Calu3 (cell line): ENCODE measurements around the gene TMEM203. TPM values are rescaled to one million over a fixed set of nuclear protein-coding genes. Genes with fewer than 3 reads are reported as not detected.

ENCODE experiments used
- BruUV-seq: library from RNA; stranded (reverse); fragments of 400-500 nt; replicated peaks from 2 replicates; lab custom pipeline; 2021; lab: Mats Ljungman, UMichigan
- CTCF ChIA-PET: fragments of 300-600 bp; sonication (Branson Sonifier 250); formaldehyde crosslinking; loops from one replicate; lab custom pipeline; 2022; ENCODE audit warnings: antibody characterized with exemption; lab: Charles Lee
- DNase-seq: peaks from one replicate; pipeline ENCODE4 v3.0.0; 2022
- H3K27ac Mint-ChIP-seq: one replicate; pipeline ENCODE4 v1.8.0; 2022; ENCODE audit warnings: mixed read lengths; ENCODE audit not compliant: unreplicated experiment
- H3K27me3 Mint-ChIP-seq: one replicate; pipeline ENCODE4 v1.8.0; 2022; ENCODE audit warnings: mixed read lengths; ENCODE audit not compliant: unreplicated experiment
- H3K36me3 Mint-ChIP-seq: one replicate; pipeline ENCODE4 v1.8.0; 2022; ENCODE audit warnings: mild to moderate bottlenecking, moderate library complexity, mixed read lengths; ENCODE audit not compliant: insufficient read depth, unreplicated experiment
- H3K4me1 Mint-ChIP-seq: one replicate; pipeline ENCODE4 v1.8.0; 2022; ENCODE audit warnings: mild to moderate bottlenecking, low read depth, mixed read lengths; ENCODE audit not compliant: unreplicated experiment
- H3K4me3 Mint-ChIP-seq: one replicate; pipeline ENCODE4 v1.8.0; 2022; ENCODE audit warnings: mild to moderate bottlenecking, low read depth, moderate library complexity, mixed read lengths; ENCODE audit not compliant: unreplicated experiment
- H3K9me3 Mint-ChIP-seq: one replicate; pipeline ENCODE4 v1.8.0; 2022; ENCODE audit warnings: low read depth, mixed read lengths; ENCODE audit not compliant: unreplicated experiment
- intact Hi-C: fragments of 100-400 bp; cut with micrococcal nuclease; formaldehyde crosslinking; loops from one replicate; pipeline ENCODE4 v1.10.0; 2022; ENCODE audit not compliant: unreplicated experiment
- total RNA-seq: library from RNA; stranded (reverse); gene quantifications from 2 replicates; pipeline ENCODE4 v1.2.3, GENCODE V29; 2022
- TF ChIP-seq, protein P1 (sequence below): fragments of 200-600 bp; IDR thresholded peaks from one replicate; pipeline ENCODE4 v1.8.0; 2022; ENCODE audit warnings: antibody characterized with exemption; ENCODE audit not compliant: unreplicated experiment

The TMEM203 gene
- total RNA-seq, 1 experiment from 2014 or later: 25.4 TPM

DNA sequence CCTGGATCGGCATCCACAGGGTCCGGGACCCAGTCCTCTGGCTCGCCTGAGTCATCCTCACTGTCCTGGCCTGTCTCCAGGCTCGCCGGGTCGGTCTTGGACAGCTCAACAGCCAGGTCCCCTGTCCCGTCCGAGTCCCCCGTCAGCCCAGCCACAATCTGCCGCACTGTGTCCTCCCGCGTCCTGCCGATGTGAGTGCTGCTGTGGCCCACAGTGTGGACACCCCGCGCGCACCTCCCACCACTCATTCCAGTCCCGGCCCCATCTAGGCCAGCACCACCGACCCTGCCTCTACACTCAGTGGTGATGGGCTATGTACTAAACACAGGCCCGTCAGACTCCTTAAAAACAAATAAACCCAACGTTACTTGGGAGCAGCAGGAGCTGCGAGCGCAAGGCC lies 23.8 kb downstream of the TMEM203 start:
- H3K36me3 Mint-ChIP-seq: peaks cover 19% of the 10 kb centered on the region
- DNase-seq: no peak
- H3K4me3 Mint-ChIP-seq: no peak overlapping the region
- H3K9me3 Mint-ChIP-seq: no peaks in the 10 kb centered on the region
- H3K27ac Mint-ChIP-seq: no peak overlapping the region
- no peaks in the 10 kb centered on the region for H3K27me3 Mint-ChIP-seq
- BruUV-seq: no TSS peak
- intact Hi-C loops: no loop called here
- TF ChIP-seq, protein P1, sequence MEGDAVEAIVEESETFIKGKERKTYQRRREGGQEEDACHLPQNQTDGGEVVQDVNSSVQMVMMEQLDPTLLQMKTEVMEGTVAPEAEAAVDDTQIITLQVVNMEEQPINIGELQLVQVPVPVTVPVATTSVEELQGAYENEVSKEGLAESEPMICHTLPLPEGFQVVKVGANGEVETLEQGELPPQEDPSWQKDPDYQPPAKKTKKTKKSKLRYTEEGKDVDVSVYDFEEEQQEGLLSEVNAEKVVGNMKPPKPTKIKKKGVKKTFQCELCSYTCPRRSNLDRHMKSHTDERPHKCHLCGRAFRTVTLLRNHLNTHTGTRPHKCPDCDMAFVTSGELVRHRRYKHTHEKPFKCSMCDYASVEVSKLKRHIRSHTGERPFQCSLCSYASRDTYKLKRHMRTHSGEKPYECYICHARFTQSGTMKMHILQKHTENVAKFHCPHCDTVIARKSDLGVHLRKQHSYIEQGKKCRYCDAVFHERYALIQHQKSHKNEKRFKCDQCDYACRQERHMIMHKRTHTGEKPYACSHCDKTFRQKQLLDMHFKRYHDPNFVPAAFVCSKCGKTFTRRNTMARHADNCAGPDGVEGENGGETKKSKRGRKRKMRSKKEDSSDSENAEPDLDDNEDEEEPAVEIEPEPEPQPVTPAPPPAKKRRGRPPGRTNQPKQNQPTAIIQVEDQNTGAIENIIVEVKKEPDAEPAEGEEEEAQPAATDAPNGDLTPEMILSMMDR: no peak
- H3K4me1 Mint-ChIP-seq: peaks cover 1% of the 10 kb centered on the region
- CTCF ChIA-PET: no interaction called here

- no peak for DNase-seq
- Mint-ChIP-seq H3K9me3 (no peaks in the 10 kb centered on the region), H3K27me3 (no peaks in the 10 kb centered on the region), H3K36me3 (peaks cover 19% of the 10 kb centered on the region), H3K27ac (no peak overlapping the region), H3K4me1 (peaks cover 9% of the 10 kb centered on the region), H3K4me3 (no peak overlapping the region)
- CTCF ChIA-PET: no interaction called here
- BruUV-seq: no TSS peak
- intact Hi-C loops: no loop called here
- TF ChIP-seq, protein P1: no peak
Measured at GRCh38 chr9:137180491-137180890, 25.0 kb downstream of the TMEM203 start.

DNA sequence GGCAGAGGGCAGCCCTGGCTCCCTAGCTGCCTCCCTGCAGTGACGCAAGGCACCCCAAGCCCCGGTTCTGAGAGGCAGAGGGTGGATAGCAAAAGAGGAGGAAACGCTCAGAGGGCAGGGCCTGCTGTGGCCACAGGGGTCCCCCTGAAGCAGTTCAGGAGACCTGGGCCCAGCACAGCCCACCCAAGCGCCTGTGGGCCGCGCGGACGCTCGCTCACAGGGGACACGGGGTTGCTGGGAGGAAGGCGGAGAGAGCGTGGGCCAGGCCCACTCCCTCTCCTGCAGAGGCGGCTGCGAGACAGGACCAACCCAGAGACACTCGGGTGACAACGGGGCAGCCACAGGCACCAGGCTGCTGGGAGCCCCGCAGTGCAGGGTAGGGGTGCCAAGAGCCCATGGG lies 25.7 kb downstream of the TMEM203 start:
- TF ChIP-seq, protein P1: no peak
- Mint-ChIP-seq H3K36me3 (peaks cover 19% of the 10 kb centered on the region), H3K27me3 (no peaks in the 10 kb centered on the region), H3K4me1 (peaks cover 9% of the 10 kb centered on the region), H3K27ac (no peak overlapping the region), H3K4me3 (no peak overlapping the region), H3K9me3 (no peaks in the 10 kb centered on the region)
- CTCF ChIA-PET: no interaction called here
- intact Hi-C loops: loop anchor here (5.0 kb wide), 1 partner anchor 48 kb away; the partner anchor contains the start of genes CYSRT1 and RNF224
- no peak for DNase-seq
- no TSS peak for BruUV-seq

DNA sequence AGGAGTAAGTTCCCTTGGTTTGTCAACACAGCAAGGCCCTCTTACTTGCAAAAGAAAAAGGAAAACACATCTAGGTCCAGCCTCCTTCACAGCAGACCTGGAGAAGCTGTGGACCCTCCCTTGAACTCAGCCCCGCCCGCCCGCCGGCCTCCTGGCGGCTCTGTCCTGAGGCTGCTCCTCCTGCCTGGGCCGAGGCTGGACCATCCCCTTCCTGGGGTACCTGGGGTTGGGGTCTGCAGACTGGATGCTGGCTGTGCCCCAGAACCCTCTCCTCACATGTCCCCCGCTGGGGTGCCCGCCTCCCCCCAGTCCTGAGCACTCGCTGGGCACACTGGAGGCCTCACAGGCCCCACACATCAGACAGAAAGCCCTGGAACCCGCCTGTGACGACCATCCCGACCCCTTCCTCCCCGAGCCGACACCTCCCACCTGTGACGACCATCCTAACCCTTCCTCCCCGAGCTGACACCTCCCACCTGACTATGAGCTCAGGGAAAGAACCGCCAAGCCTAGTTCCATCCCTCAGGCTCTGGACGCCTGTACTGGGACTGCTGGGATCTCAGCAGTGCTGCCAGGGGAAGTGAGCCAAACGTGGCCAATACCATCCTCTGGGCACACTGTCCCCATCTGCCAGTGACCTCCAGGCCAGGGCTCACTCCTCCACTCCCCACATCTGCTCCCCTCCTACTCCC lies 26.4 kb downstream of the TMEM203 start:
- DNase-seq: no peak
- BruUV-seq: no TSS peak
- Mint-ChIP-seq H3K4me3 (no peak overlapping the region), H3K27ac (no peak overlapping the region), H3K9me3 (no peaks in the 10 kb centered on the region), H3K27me3 (no peaks in the 10 kb centered on the region), H3K36me3 (peaks cover 14% of the 10 kb centered on the region), H3K4me1 (peaks cover 9% of the 10 kb centered on the region)
- TF ChIP-seq, protein P1: no peak
- intact Hi-C loops: loop anchor here (5.0 kb wide), 1 partner anchor 48 kb away; the partner anchor contains the start of genes CYSRT1 and RNF224
- CTCF ChIA-PET: no interaction called here
